ENCODE data around the gene ASIC4. TPM values are rescaled to one million over a fixed set of nuclear protein-coding genes. Genes with fewer than 3 reads are reported as not detected.

Gene ASIC4
- total RNA-seq, 1 experiment from 2014 or later: 0.45 TPM

- BruUV-seq (replicated peaks): no TSS peak
- POLR2A ChIA-PET (ENCODE audit: low non-redundant PET): interaction anchor here (0.6 kb wide), 1 partner anchor 12 kb away, joined by 9 read pairs; no protein-coding TSS in a partner anchor
- Histone ChIP-seq H3K27ac (ENCODE audit: low read depth, low read length, poor library complexity, severe bottlenecking) (peak within 1 kb of the TSS; percentile 79), H3K4me1 (ENCODE audit: insufficient read depth, low read length, poor library complexity, severe bottlenecking) (peaks cover 26% of the 10 kb centered on the region), H3K9me3 (ENCODE audit: low read depth, low read length, poor library complexity, severe bottlenecking) (no peaks in the 10 kb centered on the region), H3K27me3 (replicated peaks; ENCODE audit: insufficient read depth, low read depth, low read length, poor library complexity) (no peaks in the 10 kb centered on the region), H3K4me3 (ENCODE audit: low read depth, low read length, poor library complexity, severe bottlenecking) (peak within 1 kb of the TSS; percentile 57), H3K36me3 (ENCODE audit: insufficient read depth, low read length, poor library complexity, severe bottlenecking) (no peaks in the 10 kb centered on the region)
- TF ChIP-seq EZH2 (IDR thresholded peaks at IDR 0.05; ENCODE audit: borderline replicate concordance, low read depth, low read length, poor library complexity, severe bottlenecking): no peak
- TF ChIP-seq CTCF (conservative IDR thresholded peaks at IDR 0.05; ENCODE audit: low read depth, low read length): no peak
- CTCF ChIA-PET: interaction anchor here (0.5 to 6.8 kb wide), 8 partner anchors 9 to 62 kb away, joined by 3 to 101 read pairs (median 4); no protein-coding TSS in a partner anchor
- peak; percentile 99 for DNase-seq (ENCODE audit: low spot score)
- intact Hi-C loops (cut with micrococcal nuclease; ENCODE audit: unreplicated experiment): no loop called here
These were observed 15.8 kb upstream of the ASIC4 start, which contains the start of gene GMPPA for GRCh38 chr2:219498280-219499057. TSS of gene GMPPA (plus strand) at chr2:219498891. CDS start at chr2:219499976, 1,085 bp downstream.

DNA sequence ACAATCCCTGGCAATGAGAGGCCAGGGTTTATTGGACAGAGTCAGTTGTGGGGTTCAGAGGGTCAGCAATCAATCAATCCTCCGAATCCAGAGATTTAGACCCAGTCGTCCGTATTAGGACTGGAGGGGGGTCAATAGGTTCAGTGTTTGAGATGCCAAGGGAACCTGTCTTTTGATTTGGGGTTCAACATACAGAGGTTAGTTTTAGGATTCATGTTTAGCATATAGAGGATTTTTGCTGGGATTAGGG, 15.3 kb upstream of the ASIC4 start:
- ChIA-PET CTCF (interaction anchor here (0.6 to 6.8 kb wide), 8 partner anchors 9 to 62 kb away, joined by 3 to 101 read pairs (median 3); no protein-coding TSS in a partner anchor), POLR2A (ENCODE audit: low non-redundant PET) (no interaction called here)
- H3K36me3 ChIP-seq (ENCODE audit: insufficient read depth, low read length, poor library complexity, severe bottlenecking): no peaks in the 10 kb centered on the region
- peak overlapping the region; percentile 79 for H3K27ac ChIP-seq (ENCODE audit: low read depth, low read length, poor library complexity, severe bottlenecking)
- intact Hi-C loops (cut with micrococcal nuclease; ENCODE audit: unreplicated experiment): no loop called here
- no peaks in the 10 kb centered on the region for H3K9me3 ChIP-seq (ENCODE audit: low read depth, low read length, poor library complexity, severe bottlenecking)
- BruUV-seq (replicated peaks): no TSS peak
- H3K27me3 ChIP-seq (replicated peaks; ENCODE audit: insufficient read depth, low read depth, low read length, poor library complexity): no peaks in the 10 kb centered on the region
- H3K4me3 ChIP-seq (ENCODE audit: low read depth, low read length, poor library complexity, severe bottlenecking): peak overlapping the region; percentile 57
- no peak for DNase-seq (ENCODE audit: low spot score)
- peaks cover 26% of the 10 kb centered on the region for H3K4me1 ChIP-seq (ENCODE audit: insufficient read depth, low read length, poor library complexity, severe bottlenecking)
- no peak for TF ChIP-seq EZH2 (IDR thresholded peaks at IDR 0.05; ENCODE audit: borderline replicate concordance, low read depth, low read length, poor library complexity, severe bottlenecking)
- no peak for TF ChIP-seq CTCF (conservative IDR thresholded peaks at IDR 0.05; ENCODE audit: low read depth, low read length)

- no peak for DNase-seq (ENCODE audit: low spot score)
- BruUV-seq (replicated peaks): no TSS peak
- peak overlapping the region; percentile 57 for H3K4me3 ChIP-seq (ENCODE audit: low read depth, low read length, poor library complexity, severe bottlenecking)
- ChIA-PET POLR2A (ENCODE audit: low non-redundant PET) (no interaction called here), CTCF (interaction anchor here (0.6 to 6.8 kb wide), 5 partner anchors 10 to 59 kb away, joined by 3 to 101 read pairs (median 3); no protein-coding TSS in a partner anchor)
- no peaks in the 10 kb centered on the region for H3K27me3 ChIP-seq (replicated peaks; ENCODE audit: insufficient read depth, low read depth, low read length, poor library complexity)
- TF ChIP-seq EZH2 (IDR thresholded peaks at IDR 0.05; ENCODE audit: borderline replicate concordance, low read depth, low read length, poor library complexity, severe bottlenecking) (no peak), CTCF (conservative IDR thresholded peaks at IDR 0.05; ENCODE audit: low read depth, low read length) (no peak)
- H3K9me3 ChIP-seq (ENCODE audit: low read depth, low read length, poor library complexity, severe bottlenecking): no peaks in the 10 kb centered on the region
- H3K4me1 ChIP-seq (ENCODE audit: insufficient read depth, low read length, poor library complexity, severe bottlenecking): peaks cover 26% of the 10 kb centered on the region
- H3K36me3 ChIP-seq (ENCODE audit: insufficient read depth, low read length, poor library complexity, severe bottlenecking): no peaks in the 10 kb centered on the region
- H3K27ac ChIP-seq (ENCODE audit: low read depth, low read length, poor library complexity, severe bottlenecking): peak overlapping the region; percentile 79
- intact Hi-C loops (cut with micrococcal nuclease; ENCODE audit: unreplicated experiment): no loop called here
These were observed 14.7 kb upstream of the ASIC4 start for GRCh38 chr2:219499555-219499954.

Data from A673 (cell line).